Measurements from ENCODE around the gene MRM2. TPM values are rescaled to one million over a fixed set of nuclear protein-coding genes. Genes with fewer than 3 reads are reported as not detected.

MRM2 gene
- total RNA-seq, 2 experiments from 2014 or later: 3.6 to 3.7 TPM

GRCh38 chr7:2276107-2276506 is 34.1 kb upstream of the MRM2 start:
- ATAC-seq (ENCODE audit: poor library complexity): no peak
- no peak for TF ChIP-seq CTCF (IDR thresholded peaks at IDR 0.05)
- no peak overlapping the region for H3K4me3 ChIP-seq (ENCODE audit: low read length)
- H3K36me3 Mint-ChIP-seq (ENCODE audit: low read depth): peaks cover 13% of the 10 kb centered on the region
- DNase-seq: no peak
- H3K27me3 ChIP-seq (ENCODE audit: control insufficient read depth in 1 of 2, insufficient read depth in 2 of 2, low read length in 2 of 2): no peaks in the 10 kb centered on the region
- H3K4me1 Mint-ChIP-seq (ENCODE audit: low read depth): no peaks in the 10 kb centered on the region
- intact Hi-C loops (cut with DNase I, micrococcal nuclease): no loop called here
- H3K27ac Mint-ChIP-seq: no peak overlapping the region
- H3K4me3 Mint-ChIP-seq: no peak overlapping the region
- H3K27ac ChIP-seq (ENCODE audit: low read depth in 1 of 2, low read length in 2 of 2): no peak overlapping the region
- POLR2A ChIA-PET: interaction anchor here (0.6 kb wide), 1 partner anchor 397 kb away, joined by 3 read pairs; no protein-coding TSS in a partner anchor
- H3K27me3 Mint-ChIP-seq: no peaks in the 10 kb centered on the region
- CTCF ChIA-PET: no interaction called here
- no peaks in the 10 kb centered on the region for H3K9me3 ChIP-seq (ENCODE audit: control insufficient read depth in 1 of 2, insufficient read depth in 1 of 2, low read length in 2 of 2)
- H3K4me1 ChIP-seq (ENCODE audit: insufficient read depth, low read length): no peaks in the 10 kb centered on the region
- H3K36me3 ChIP-seq (ENCODE audit: insufficient read depth, low read length): peaks cover 3% of the 10 kb centered on the region
- no peaks in the 10 kb centered on the region for H3K9me3 Mint-ChIP-seq

- H3K4me1 ChIP-seq (ENCODE audit: insufficient read depth, low read length): no peaks in the 10 kb centered on the region
- no peaks in the 10 kb centered on the region for H3K27me3 Mint-ChIP-seq
- intact Hi-C loops (cut with DNase I, micrococcal nuclease): no loop called here
- H3K36me3 ChIP-seq (ENCODE audit: insufficient read depth, low read length): peaks cover 5% of the 10 kb centered on the region
- H3K4me3 Mint-ChIP-seq: no peak overlapping the region
- DNase-seq (no peak), ATAC-seq (ENCODE audit: poor library complexity) (no peak)
- no peak overlapping the region for H3K27ac Mint-ChIP-seq
- H3K4me3 ChIP-seq (ENCODE audit: low read length): no peak overlapping the region
- no peaks in the 10 kb centered on the region for H3K27me3 ChIP-seq (ENCODE audit: control insufficient read depth in 1 of 2, insufficient read depth in 2 of 2, low read length in 2 of 2)
- H3K4me1 Mint-ChIP-seq (ENCODE audit: low read depth): no peaks in the 10 kb centered on the region
- ChIA-PET CTCF (no interaction called here), POLR2A (no interaction called here)
- H3K9me3 Mint-ChIP-seq: no peaks in the 10 kb centered on the region
- peaks cover 13% of the 10 kb centered on the region for H3K36me3 Mint-ChIP-seq (ENCODE audit: low read depth)
- TF ChIP-seq CTCF (IDR thresholded peaks at IDR 0.05): no peak
- H3K27ac ChIP-seq (ENCODE audit: low read depth in 1 of 2, low read length in 2 of 2): no peak overlapping the region
- H3K9me3 ChIP-seq (ENCODE audit: control insufficient read depth in 1 of 2, insufficient read depth in 1 of 2, low read length in 2 of 2): no peaks in the 10 kb centered on the region
These were observed 33.1 kb upstream of the MRM2 start for GRCh38 chr7:2275101-2275500.

GRCh38 chr7:2274666-2275065 is 32.7 kb upstream of the MRM2 start:
- Histone ChIP-seq H3K4me1 (ENCODE audit: insufficient read depth, low read length) (no peaks in the 10 kb centered on the region), H3K27ac (ENCODE audit: low read depth in 1 of 2, low read length in 2 of 2) (no peak overlapping the region), H3K4me3 (ENCODE audit: low read length) (no peak overlapping the region), H3K27me3 (ENCODE audit: control insufficient read depth in 1 of 2, insufficient read depth in 2 of 2, low read length in 2 of 2) (no peaks in the 10 kb centered on the region), H3K36me3 (ENCODE audit: insufficient read depth, low read length) (peaks cover 5% of the 10 kb centered on the region), H3K9me3 (ENCODE audit: control insufficient read depth in 1 of 2, insufficient read depth in 1 of 2, low read length in 2 of 2) (no peaks in the 10 kb centered on the region)
- DNase-seq (no peak), ATAC-seq (ENCODE audit: poor library complexity) (no peak)
- TF ChIP-seq CTCF (IDR thresholded peaks at IDR 0.05): no peak
- intact Hi-C loops (cut with DNase I, micrococcal nuclease): no loop called here
- Mint-ChIP-seq H3K27ac (no peak overlapping the region), H3K36me3 (ENCODE audit: low read depth) (peaks cover 14% of the 10 kb centered on the region), H3K9me3 (no peaks in the 10 kb centered on the region), H3K4me1 (ENCODE audit: low read depth) (no peaks in the 10 kb centered on the region), H3K27me3 (no peaks in the 10 kb centered on the region), H3K4me3 (no peak overlapping the region)
- ChIA-PET POLR2A (no interaction called here), CTCF (no interaction called here)

Measured in CD4-positive, alpha-beta T cell (primary cell).